HS-5 (cell line): Measurements from ENCODE around the gene CSTB.

Experiments used
- DNase-seq: peaks from one replicate; pipeline ENCODE4 v3.0.0-alpha.2; 2012; ENCODE audit warnings: low read depth

CSTB gene

DNA sequence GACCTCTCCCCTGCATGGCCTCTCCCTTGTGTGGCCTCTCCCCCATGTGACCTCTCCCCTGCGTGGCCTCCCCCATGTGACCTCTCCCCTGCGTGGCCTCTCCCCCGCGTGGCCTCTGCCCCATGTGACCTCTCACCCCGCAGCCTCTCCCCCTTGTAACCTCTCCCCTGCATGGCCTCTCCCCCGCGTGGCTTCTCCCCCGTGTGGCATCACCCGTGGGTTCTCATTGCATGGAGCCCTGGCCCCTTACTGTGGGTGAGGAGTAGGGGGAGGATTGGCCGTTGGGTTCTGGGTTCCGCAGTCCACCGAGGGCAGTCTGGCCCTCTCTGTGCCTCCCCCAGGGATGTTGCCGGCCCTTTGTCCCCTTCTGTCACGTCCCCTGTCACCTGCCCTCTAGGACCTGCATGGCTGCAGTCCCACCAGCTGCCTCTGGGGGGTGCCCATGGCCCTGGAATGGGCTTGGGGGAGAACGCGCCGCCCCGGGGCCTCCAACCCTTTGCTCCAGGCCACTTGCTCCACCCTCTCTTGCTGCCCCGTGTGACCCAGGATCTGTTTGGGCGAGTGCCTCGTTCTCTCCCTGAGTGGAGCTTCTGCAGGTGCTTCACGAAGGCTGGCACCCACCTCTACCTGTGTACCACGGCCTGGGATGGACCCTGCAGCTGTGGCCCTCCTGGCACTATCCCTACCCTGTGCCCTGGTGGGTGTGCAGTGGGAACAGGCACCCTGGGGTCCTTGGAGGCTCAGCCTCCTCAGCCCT lies 34.6 kb upstream of the CSTB start:
- DNase-seq: no peak

DNA sequence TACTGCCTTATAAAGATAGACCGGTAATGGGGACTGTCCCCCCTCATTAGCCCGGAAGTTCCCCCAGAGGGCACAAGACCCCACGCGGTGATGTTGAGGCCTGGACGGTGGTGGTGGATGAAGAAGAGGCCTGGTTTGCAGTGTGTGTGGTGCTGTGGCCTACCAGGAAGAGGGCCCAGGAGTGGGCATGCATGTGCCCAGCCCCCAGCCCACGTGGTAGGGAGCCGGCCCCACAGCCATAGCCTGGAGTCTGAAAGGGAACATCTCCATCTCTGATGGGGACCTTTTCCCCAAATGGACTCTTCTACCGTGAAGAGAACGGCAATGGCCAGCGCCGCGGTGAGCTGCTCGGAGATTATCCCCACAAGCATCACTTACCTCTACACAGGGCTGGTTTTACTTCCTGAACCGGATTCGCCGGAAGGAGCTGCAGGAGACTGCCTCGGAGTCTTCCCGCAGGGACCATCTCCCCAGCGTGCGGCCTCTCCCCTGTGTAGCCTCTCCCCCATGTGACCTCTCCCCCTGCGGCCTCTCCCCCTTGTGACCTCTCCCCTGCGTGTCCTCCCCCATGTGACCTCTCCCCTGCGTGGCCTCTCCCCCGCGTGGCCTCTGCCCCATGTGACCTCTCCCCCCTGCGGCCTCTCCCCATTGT lies 33.9 kb upstream of the CSTB start:
- DNase-seq: no peak

DNA sequence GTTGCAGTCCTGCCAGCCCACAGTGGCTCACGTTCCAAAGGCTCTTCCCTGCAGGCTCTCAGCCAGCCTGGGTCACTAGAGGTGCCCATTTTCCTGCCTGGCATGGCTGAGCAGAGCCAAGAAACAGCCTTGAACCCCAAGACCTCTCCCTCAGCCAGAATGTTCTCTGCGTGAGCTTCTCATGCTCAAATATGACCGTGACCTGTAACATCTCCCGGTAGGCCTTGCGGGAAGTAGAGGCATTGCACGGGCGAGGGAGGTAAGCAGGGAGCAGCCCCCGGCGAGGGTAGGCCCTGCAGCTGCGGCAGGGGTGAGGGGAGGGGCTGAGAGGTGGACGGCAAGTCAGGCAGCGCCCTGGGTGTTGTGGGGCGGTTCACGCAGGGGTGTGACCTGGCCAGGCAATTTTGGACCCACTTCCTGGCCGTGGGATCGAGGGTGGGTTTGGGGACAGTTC lies 33.3 kb upstream of the CSTB start:
- DNase-seq: no peak

DNA sequence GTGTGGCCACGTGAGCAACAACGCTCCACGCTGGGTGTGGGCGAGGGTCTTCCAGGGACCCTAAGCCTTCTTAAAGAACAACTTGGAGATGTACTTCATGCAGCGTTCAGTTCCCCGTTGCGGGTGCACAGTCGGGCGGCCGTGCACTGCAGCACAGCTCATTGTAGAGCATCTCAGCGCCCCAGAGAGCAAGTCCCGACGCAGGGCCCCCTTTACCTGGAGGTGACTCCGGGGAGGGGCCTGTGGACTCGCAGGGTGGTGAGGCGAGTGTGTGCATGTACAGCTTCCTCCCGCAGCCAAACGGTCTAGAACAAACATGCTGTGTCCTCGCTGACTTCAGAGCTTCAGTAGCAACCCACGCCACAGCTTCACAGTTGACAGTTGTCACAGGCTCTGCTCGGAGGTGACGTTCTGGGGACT lies 32.7 kb upstream of the CSTB start:
- DNase-seq: no peak

DNA sequence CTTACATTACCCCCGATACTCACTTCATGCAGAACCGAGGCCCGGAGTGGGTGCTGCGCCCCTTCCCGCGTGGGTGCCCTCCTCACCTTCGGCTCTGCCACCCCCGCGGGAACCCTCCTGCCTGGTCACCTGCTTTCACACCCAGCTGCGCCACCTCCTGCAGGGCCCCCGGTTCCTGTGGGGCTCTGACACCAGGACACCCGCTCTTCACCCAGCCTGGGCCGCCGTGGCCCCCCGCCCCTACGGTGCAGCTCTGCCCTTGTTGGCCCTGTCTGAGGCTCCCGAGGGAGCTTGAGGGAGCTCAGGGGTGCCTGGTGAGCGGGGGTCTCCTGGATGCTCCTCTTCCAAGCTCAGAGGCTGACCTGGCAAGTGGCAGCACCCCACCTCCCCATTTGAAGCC lies 32.3 kb upstream of the CSTB start:
- DNase-seq: no peak

DNA sequence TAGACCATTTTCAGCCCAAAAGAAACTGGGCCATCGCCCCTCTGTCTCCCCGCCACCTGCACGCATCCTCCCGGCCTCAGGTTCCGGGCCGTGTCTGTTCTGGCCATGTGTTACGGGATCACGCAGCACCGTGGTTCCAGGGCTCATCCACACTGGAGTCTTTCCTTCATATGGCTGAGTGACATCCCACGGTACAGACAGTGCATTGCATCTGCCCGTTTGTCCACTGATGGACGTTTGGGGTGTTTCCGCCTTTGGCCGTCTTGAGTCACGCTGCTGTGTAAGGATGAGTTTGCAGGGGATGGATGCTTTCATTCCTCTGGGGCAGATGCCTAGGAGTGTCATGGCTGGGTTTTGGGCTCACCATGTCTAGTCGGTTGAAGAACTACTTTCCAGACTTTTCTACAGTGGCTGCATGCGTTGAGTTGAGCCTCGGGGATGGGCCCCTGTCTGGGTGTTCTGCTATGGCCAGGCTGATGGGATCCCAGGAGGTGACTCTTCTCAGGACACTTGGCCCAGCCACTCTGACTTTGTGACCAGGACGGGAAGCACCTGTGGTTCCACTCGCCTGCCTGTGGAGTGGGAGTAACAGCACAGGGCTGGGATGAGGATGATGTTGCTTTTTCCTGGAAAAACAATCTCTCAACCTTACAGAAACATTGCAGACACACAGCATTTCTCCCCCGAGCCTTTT lies 30.1 kb upstream of the CSTB start:
- no peak for DNase-seq

DNA sequence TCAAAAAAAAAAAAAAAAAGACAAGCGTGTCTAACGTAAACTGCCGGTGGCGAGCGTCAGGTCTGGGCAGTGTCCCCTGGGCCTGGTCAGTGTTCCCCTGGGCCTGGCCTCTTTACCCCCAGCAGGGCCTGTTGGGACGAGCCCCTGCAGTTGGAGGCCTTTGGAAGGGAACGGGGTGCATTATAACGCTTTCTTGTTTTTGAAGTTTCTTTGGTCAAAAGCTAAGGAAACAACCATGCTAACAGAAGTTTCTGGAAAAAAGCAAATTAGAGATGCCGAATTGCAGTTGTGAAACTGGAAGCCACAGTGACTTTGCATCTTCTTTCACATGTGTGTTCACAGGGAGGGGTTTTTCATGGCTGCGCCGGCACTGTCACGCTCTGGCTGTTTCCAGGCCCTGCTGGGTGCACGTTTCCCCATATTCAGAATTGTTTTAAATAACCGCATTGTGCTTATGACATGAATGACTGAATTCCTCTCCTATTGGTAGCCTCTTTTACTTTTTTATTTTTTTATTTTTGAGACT lies 29.2 kb upstream of the CSTB start:
- no peak for DNase-seq

DNA sequence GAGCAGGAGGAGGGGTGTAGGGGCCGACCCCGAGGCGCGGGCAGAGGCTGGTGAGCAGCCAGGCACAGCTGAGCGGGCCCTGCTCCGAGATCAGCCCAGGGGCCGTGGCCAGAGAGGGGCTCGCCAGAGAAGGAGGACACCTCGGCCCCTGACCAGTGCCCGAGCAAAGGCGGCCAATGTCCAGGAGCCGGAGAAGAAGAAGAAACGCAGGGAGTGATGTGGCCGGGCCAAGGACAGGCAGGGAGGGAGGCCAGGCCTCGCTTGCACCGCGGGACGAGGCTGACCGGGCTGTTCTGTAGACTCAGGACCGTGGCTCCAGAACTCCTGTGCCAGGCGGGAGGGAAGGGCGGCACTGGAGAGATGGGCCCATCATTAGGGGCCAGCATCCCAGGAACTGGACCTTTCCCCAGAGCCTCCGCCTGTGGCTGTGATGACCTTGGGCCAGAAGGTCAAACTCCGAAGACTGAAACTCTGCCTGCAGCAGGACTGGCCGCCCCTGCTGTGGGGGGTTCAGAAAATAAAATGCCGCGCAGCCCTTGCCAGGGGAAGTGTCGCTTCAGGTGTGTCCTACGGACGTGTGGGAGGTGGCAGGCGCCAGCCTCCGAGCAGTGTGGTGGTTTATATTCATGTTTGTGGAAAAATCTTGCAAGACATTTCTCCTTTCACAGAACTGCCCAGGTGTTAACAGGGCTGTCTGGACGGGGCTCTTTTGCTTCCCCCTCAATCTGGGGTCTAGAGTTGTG lies 27.6 kb upstream of the CSTB start:
- DNase-seq: no peak

DNA sequence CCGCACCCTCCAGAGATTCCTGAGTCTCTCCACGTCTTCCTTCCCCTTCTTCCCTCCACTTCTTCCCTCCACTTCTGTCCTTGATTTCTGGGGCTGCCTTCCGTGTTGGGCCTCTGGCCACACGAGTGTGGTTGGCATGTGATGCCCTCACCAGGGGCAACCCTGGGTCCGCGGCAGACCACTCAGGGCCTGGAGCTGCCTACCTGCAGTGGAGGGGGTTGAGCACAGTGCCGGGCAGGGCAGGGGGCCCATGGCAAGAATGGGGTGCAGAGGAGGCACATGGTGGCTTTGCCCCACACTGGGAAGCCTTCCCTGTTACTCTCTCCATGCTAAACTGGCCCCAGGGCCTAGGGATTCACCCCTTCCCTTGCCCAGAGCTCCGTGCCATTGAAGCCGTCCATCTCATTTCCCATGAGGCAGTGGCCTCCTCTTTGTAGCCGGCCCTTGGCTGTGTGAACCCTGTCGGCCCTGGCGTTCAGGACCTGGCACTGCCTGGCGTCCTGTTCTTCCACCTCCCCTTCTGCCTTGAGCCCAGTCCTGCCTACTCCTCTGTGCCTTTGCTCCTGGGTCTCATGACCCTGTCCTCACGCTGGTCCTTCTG lies 26.7 kb upstream of the CSTB start:
- DNase-seq: no peak

DNA sequence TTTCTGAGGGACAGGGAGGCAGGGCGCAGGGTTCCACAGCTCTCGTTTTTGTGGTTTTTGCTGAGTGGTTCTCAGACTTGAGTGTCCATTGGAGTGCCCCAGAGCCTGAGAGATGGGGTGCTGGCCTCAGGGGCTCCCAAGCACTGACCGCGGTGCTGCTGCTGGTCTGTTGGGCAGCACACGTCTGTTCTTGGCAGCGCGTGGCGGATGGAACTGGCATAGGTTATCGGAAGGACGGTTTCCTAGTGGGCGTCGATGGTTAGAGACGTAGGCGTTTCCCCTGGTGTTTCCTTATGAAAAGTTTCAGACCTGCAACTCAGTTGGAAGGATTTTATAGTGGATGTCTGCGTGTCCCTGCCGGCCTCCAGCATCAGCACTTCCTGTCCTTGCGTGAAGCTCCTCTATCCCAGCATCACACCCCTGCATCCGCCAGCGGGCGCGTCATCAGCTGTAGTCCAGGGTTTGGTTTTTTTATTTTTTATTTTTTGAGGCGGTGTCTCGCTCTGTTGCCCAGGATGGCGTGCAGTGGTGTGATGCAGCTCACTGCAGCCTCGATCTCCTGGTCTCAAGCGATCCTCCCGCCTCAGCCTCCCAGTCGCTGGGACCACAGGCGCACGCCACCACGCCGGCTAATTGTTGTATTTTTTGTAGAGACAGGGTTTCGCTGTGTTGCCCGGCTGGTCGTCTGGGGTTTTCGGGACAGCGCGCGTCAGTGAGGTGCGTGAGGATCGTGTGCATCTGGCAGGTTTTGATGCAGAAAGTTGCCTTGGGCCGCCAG lies 25.1 kb upstream of the CSTB start:
- no peak for DNase-seq

DNA sequence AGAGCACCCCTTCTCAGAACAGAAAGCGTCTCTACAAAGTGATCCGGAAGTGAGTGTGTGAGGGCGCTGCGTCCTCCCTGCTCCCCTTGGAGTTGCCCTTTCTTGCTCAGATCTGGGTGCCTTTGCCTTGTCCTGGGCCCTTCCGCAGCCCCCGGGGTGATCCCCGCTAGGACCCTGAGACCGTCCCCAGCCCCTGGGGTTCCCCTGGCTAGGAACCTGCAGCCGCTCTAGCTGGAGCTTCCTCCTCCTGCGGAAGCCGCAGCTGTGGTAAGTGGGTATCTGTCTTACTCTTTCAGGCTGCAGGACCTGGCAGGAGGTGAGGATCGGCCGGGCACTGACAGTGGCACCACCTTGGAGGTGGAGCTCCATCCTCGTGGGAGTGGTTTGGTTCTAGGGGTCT lies 24.5 kb upstream of the CSTB start:
- no peak for DNase-seq

DNA sequence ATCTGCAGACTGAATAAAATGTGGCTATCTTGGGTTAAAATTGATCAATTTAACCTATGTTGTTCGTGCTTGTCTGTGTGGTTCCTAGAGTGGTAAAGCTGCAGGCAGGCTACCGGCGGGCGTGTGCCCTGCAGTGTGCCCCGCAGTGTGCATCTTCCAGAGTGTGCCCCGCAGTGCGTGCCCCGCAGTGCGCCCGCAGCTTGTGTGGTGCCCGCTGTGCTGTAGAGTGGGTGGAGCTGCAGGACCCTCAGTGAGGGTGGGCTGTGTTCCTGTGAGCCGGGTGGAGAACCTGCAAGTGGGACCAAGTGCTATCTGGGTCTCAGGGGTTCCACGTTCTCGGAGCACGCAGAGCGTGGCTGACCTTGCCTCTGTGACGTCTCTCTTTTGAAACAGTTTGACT lies 24.0 kb upstream of the CSTB start:
- no peak for DNase-seq

DNA sequence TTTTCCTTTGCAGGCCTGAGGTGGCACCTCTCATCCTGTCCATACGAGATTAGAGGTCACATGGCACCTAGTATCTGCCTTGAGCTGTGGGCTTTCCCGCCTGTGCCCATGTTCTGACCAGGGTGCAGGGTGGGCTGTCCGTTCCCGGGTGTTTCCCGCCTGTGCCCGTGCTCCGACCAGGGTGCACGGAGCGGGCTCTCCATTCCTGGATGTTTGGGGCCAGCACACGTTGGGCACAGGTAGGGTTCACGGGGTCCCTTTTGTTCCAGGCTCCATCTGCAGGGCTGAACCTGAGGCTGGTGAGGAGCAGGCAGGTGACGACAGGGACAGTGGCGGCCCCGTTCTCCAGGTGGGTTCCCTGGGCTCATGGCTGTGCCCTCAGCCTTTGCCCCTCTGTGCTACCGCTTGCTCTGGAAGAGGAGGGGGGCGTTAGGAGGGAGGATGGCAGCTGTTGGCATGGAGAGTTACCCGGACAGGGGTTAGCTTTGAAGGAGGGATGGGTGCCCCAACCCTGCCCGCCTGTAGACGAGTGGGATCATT lies 23.3 kb upstream of the CSTB start:
- DNase-seq: no peak

DNA sequence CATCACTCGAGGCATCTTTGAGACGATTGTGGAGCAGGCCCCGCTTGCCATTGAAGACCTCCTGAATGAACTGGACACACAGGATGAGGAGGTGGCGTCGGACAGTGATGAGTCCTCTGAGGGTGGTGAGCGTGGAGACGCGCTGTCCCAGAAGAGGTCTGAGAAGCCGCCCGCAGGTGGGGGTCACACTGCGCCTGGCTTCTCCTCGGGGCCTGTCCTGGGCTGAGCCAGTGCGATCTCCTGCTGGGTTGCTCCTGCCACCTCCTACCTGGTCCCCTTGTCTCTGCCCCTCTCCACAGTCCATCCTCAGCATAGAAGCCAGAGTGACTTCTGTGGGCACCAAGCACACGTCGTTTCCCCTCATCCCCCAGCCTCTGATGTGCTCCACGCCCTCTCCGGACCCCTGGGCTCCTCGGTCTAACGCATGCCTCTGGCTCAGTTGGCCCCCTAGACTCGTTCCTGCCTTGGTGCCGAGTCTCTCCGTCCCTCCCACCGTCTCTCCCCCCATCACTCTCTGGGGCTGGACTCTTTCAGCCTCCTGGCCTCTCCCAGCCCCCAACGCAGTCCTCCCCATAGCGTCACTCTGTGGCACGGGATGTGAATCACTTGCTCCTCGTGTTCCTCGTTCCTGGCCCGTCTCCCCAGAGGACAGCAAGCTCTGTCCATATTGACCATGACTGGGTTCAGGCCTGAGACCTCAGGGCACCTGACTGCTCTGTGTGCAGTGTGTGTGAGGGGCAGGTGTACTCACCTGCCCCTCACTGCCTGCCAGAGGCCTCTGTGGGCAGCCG lies 22.0 kb upstream of the CSTB start:
- no peak for DNase-seq

DNA sequence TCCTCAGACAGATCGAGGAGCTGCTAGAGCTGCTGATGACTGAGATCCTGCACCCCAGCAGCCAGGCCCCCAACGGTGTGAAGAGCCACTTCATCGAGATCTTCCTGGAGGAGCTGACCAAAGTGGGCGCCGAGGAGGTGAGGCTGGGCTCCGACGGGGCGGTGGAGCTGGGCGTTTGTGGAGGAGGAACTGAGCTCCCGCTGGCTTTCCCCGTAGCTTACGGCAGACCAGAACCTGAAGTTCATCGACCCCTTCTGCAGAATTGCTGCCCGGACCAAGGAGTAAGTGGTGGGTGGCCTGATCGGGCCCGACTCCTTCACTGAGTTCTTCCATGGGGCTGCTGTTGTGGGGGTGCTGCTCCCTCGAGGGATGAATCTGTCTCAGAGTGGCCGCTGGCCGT lies 21.3 kb upstream of the CSTB start:
- DNase-seq: no peak

DNA sequence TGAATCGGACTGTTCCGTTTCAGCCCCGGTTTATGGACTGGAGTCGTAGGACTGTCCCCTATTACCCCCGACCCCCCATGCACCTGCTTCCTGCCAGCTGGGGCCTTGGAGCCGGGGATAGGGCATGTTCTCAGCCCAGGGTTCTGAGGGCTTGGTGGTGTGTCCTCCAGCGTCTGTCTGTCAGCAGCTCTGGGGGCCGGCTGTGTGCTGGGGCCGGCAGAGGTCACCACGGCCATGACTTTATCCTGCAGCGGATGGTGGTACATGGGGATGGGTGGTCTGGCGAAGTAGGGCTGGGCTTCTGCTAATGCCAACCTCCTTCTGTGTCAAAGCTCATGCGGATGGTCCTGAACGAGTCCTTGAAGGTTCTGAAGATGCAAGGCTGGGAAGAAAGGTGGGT lies 18.7 kb upstream of the CSTB start:
- no peak for DNase-seq

DNA sequence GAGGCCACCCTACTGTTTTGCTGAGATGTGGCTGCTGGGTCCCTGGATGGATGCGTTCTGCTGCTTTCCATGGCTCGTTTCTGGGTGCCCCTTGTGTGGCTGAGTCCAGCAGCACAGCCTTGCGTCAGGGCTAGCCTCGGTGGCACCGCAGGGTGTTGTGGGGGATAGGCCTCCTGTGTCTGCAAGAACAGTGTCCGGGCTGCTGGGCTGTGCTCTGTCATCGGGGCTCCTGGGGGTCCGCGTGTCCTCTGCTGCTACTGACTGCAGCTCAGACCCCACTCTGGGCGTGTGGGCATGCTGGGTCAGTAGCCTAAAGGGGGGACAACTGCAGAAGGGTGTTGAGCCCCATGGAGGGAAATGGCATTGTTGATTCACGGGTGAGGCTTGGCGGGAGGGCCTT lies 18.2 kb upstream of the CSTB start:
- no peak for DNase-seq

DNA sequence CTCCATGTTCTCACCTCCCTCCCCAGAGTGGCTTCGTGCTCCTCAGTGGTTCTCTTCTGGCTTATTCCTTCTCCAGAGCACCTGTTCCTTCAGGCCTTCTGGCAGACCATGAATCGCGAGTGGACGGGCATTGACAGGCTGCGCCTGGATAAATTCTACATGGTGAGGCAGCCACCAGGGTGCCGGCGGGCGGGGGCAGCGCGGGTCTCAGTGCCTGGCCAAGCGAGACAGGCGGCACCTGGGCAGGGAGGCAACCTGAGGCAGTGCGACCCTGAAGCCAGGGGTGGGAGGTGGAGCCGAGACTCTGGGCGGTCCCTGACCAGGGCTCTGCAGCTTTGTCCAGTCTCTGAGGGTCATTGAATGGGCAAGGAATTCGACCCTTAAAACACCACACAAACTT lies 17.1 kb upstream of the CSTB start:
- DNase-seq: no peak

DNA sequence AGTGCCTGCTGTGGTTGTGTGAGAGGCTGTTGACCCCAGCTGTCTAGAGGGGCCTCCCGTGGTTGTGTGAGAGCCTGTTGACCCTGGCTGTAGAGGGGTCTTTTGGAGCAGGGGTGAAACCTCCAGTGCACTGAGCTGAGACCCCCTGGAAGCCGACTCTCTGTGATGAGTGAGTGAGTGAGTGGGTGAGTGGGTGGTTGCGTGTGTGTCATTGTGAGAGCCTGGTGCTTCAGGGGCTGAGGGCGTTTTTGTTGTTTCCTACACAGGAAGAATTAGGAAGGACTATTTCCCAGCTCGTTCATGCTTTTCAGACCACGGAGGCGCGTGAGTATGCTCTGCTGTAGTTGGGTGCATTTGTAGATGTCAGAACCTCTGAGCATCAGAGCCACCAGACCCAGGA lies 16.3 kb upstream of the CSTB start:
- no peak for DNase-seq

DNA sequence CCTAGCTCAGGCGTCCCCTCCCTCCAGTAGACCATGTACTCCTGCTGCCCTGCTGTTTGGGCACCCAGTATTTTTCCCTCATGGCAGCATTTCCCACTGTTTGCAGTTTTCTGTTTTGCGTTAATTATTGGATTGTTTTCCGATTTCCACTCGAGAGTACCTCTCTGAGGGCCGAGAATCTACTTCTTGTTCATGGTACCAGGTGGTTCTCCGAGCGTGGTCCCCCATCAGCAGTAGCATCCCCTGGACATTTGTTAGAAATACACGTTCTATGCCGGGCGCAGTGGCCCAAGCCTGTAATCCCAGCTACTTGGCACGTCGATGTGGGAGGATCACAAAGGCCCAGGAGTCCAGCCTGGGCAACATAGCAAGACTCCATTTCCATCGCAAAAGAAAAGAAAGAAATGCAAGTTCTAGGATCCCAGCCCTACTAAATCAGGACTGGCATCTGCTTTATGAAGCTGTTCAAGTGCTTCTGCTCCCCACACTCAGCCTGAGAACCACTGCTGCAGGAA lies 14.0 kb upstream of the CSTB start:
- no peak for DNase-seq
